Caco-2 (cell line): ENCODE data around the gene TSPAN14. TPM values are rescaled to one million over a fixed set of nuclear protein-coding genes. Genes with fewer than 3 reads are reported as not detected.

Source experiments
- BruUV-seq: library from RNA; stranded (reverse); fragments of 400-500 nt; replicated peaks from 2 replicates; lab custom pipeline; 2021; lab: Mats Ljungman, UMichigan
- CTCF ChIA-PET: fragments of 300-600 bp; sonication (Branson Sonifier 250); formaldehyde crosslinking; loops from one replicate; lab custom pipeline; 2022; ENCODE audit warnings: antibody characterized with exemption; lab: Charles Lee
- POLR2A ChIA-PET: fragments of 300-600 bp; sonication (Branson Sonifier 250); formaldehyde crosslinking; loops from one replicate; lab custom pipeline; 2022; ENCODE audit warnings: antibody characterized with exemption; lab: Charles Lee
- DNase-seq, 2 experiments: peaks; one replicate each; pipeline versions ENCODE4 v3.0.0 to v3.0.0-alpha.2; 2020 to 2022
- H3K27me3 ChIP-seq: replicated peaks from 2 replicates; pipeline ENCODE4 v1.6.0; 2011; ENCODE audit warnings: low read length; ENCODE audit not compliant: control insufficient read depth, insufficient read depth
- H3K36me3 ChIP-seq: 2 replicates; pipeline ENCODE4 v1.5.1; 2011; ENCODE audit warnings: low read length; ENCODE audit not compliant: control insufficient read depth, insufficient read depth
- H3K4me1 ChIP-seq: fragments of 250-450 bp; sonication (Bioruptor Pico); 2 replicates; pipeline ENCODE4 v1.5.1; 2020; ENCODE audit warnings: mild to moderate bottlenecking
- H3K4me3 ChIP-seq: 2 replicates; pipeline ENCODE4 v1.5.1; 2011; ENCODE audit warnings: low read depth, mild to moderate bottlenecking, control low read depth, low read length
- H3K9me3 ChIP-seq: fragments of 250-450 bp; sonication (Bioruptor Pico); 2 replicates; pipeline ENCODE4 v1.5.1; 2020; ENCODE audit warnings: mild to moderate bottlenecking, moderate library complexity
- H3K27ac Mint-ChIP-seq: one replicate; pipeline ENCODE4 v1.8.0; 2022; ENCODE audit warnings: mixed read lengths; ENCODE audit not compliant: unreplicated experiment
- H3K27me3 Mint-ChIP-seq: one replicate; pipeline ENCODE4 v1.8.0; 2022; ENCODE audit warnings: mixed read lengths; ENCODE audit not compliant: insufficient read depth, unreplicated experiment
- H3K36me3 Mint-ChIP-seq: one replicate; pipeline ENCODE4 v1.8.0; 2022; ENCODE audit warnings: mild to moderate bottlenecking, mixed read lengths; ENCODE audit not compliant: insufficient read depth, unreplicated experiment
- H3K4me1 Mint-ChIP-seq: one replicate; pipeline ENCODE4 v1.8.0; 2022; ENCODE audit warnings: low read depth, mixed read lengths; ENCODE audit not compliant: unreplicated experiment
- H3K4me3 Mint-ChIP-seq: one replicate; pipeline ENCODE4 v1.8.0; 2022; ENCODE audit warnings: mild to moderate bottlenecking, moderate library complexity, mixed read lengths; ENCODE audit not compliant: unreplicated experiment
- H3K9me3 Mint-ChIP-seq: one replicate; pipeline ENCODE4 v1.8.0; 2022; ENCODE audit warnings: mixed read lengths; ENCODE audit not compliant: unreplicated experiment
- CTCF ChIP-seq, 2 experiments: fragments of 200-600 bp in 1 of 2; IDR thresholded peaks; 1 replicate in 1 of 2; 2 replicates in 1 of 2; pipeline versions ENCODE4 v1.5.1 to v1.8.0; 2011 to 2022; ENCODE audit warnings: antibody characterized with exemption in 1 of 2, control low read depth in 1 of 2, inconsistent platforms in 1 of 2, low read depth in 1 of 2, low read length in 1 of 2, mild to moderate bottlenecking in 1 of 2, moderate library complexity in 1 of 2; ENCODE audit not compliant: insufficient read depth in 1 of 2, severe bottlenecking in 1 of 2, unreplicated experiment in 1 of 2
- intact Hi-C: fragments of 100-400 bp; cut with micrococcal nuclease; formaldehyde crosslinking; loops from one replicate; pipeline ENCODE4 v1.10.0; 2022; ENCODE audit not compliant: unreplicated experiment
- total RNA-seq: library from RNA; stranded (reverse); gene quantifications from 2 replicates; pipeline ENCODE4 v1.2.3, GENCODE V29; 2022

TSPAN14 gene
- total RNA-seq, 1 experiment from 2014 or later = 140 TPM

- no peaks in the 10 kb centered on the region for H3K27me3 Mint-ChIP-seq
- TF ChIP-seq CTCF (IDR thresholded peaks at IDR 0.05; ENCODE audit: insufficient read depth in 1 of 2, low read depth in 1 of 2, low read length in 1 of 2, severe bottlenecking in 1 of 2, unreplicated experiment in 1 of 2) = no peak
- DNase-seq = no peak
- Histone ChIP-seq H3K9me3 (no peaks in the 10 kb centered on the region), H3K36me3 (no peaks in the 10 kb centered on the region), H3K4me3 (no peak overlapping the region), H3K4me1 (peaks cover 6% of the 10 kb centered on the region; the same call in 1 of the 2 replicates), H3K27me3 (no peaks in the 10 kb centered on the region)
- H3K4me1 Mint-ChIP-seq = peaks cover 6% of the 10 kb centered on the region
- H3K36me3 Mint-ChIP-seq = peaks cover 5% of the 10 kb centered on the region
- no peak overlapping the region for H3K4me3 Mint-ChIP-seq
- BruUV-seq = no TSS peak
- ChIA-PET CTCF (no interaction called here), POLR2A (no interaction called here)
- no peak overlapping the region for H3K27ac Mint-ChIP-seq
- H3K9me3 Mint-ChIP-seq = no peaks in the 10 kb centered on the region
- intact Hi-C loops = no loop called here
Measured at GRCh38 chr10:80554050-80554449, 99.9 kb downstream of the TSPAN14 start.

- Mint-ChIP-seq H3K27ac (no peak overlapping the region), H3K9me3 (no peaks in the 10 kb centered on the region), H3K4me1 (peaks cover 6% of the 10 kb centered on the region), H3K4me3 (no peak overlapping the region), H3K36me3 (peaks cover 5% of the 10 kb centered on the region), H3K27me3 (no peaks in the 10 kb centered on the region)
- H3K27me3 ChIP-seq = no peaks in the 10 kb centered on the region
- H3K4me1 ChIP-seq = peaks cover 6% of the 10 kb centered on the region; the same call in 1 of the 2 replicates
- no TSS peak for BruUV-seq
- H3K9me3 ChIP-seq = no peaks in the 10 kb centered on the region
- ChIA-PET CTCF (no interaction called here), POLR2A (no interaction called here)
- no peak for DNase-seq
- intact Hi-C loops = no loop called here
- no peak overlapping the region for H3K4me3 ChIP-seq
- H3K36me3 ChIP-seq = no peaks in the 10 kb centered on the region
- TF ChIP-seq CTCF (IDR thresholded peaks at IDR 0.05; ENCODE audit: insufficient read depth in 1 of 2, low read depth in 1 of 2, low read length in 1 of 2, severe bottlenecking in 1 of 2, unreplicated experiment in 1 of 2) = no peak
Measured at GRCh38 chr10:80555415-80555814, 101.3 kb downstream of the TSPAN14 start.

- peaks cover 7% of the 10 kb centered on the region for H3K27me3 Mint-ChIP-seq
- DNase-seq = no peak
- H3K9me3 Mint-ChIP-seq = no peaks in the 10 kb centered on the region
- Histone ChIP-seq H3K4me3 (no peak overlapping the region), H3K9me3 (no peaks in the 10 kb centered on the region), H3K27me3 (no peaks in the 10 kb centered on the region), H3K4me1 (no peaks in the 10 kb centered on the region), H3K36me3 (no peaks in the 10 kb centered on the region)
- intact Hi-C loops = no loop called here
- H3K36me3 Mint-ChIP-seq = no peaks in the 10 kb centered on the region
- BruUV-seq = no TSS peak
- ChIA-PET POLR2A (no interaction called here), CTCF (no interaction called here)
- no peak overlapping the region for H3K27ac Mint-ChIP-seq
- H3K4me3 Mint-ChIP-seq = no peak overlapping the region
- H3K4me1 Mint-ChIP-seq = no peaks in the 10 kb centered on the region
- TF ChIP-seq CTCF (IDR thresholded peaks at IDR 0.05; ENCODE audit: insufficient read depth in 1 of 2, low read depth in 1 of 2, low read length in 1 of 2, severe bottlenecking in 1 of 2, unreplicated experiment in 1 of 2) = no peak
Measured at GRCh38 chr10:80561950-80562349, 107.8 kb downstream of the TSPAN14 start.
